Measurements from ENCODE around the gene LHX2.

Gene LHX2

GRCh38 chr9:124019771-124020519 is 8.4 kb downstream of the LHX2 start:
- Histone ChIP-seq H3K4me2 (ENCODE audit: low read length) (peak overlapping the region; percentile 16), H3K36me3 (replicated peaks; ENCODE audit: low read depth, low read length) (no peaks in the 10 kb centered on the region), H3K4me1 (ENCODE audit: low read length) (peaks cover 8% of the 10 kb centered on the region), H2AFZ (ENCODE audit: low read depth, low read length) (no peak overlapping the region), H3K27ac (ENCODE audit: low read length) (no peak overlapping the region), H3K9me3 (ENCODE audit: insufficient read depth, low read length) (no peaks in the 10 kb centered on the region), H3K9ac (ENCODE audit: low read length) (no peak overlapping the region), H3K4me3 (ENCODE audit: low read length) (no peak overlapping the region), H4K20me1 (ENCODE audit: insufficient read depth, low read length) (peaks cover 6% of the 10 kb centered on the region; the same call in 1 of the 2 replicates), H3K27me3 (ENCODE audit: low read depth, low read length) (peaks cover 32% of the 10 kb centered on the region), H3K79me2 (ENCODE audit: low read length) (no peaks in the 10 kb centered on the region)
- TF ChIP-seq EZH2phosphoT487 (IDR thresholded peaks at IDR 0.05; ENCODE audit: low read depth) (no peak), CTCF (IDR thresholded peaks at IDR 0.05; ENCODE audit: low read depth, low read length) (no peak)

- Histone ChIP-seq H3K27ac (ENCODE audit: low read length) (no peak overlapping the region), H3K79me2 (ENCODE audit: low read length) (no peaks in the 10 kb centered on the region), H3K4me3 (ENCODE audit: low read length) (no peak overlapping the region), H3K36me3 (replicated peaks; ENCODE audit: low read depth, low read length) (no peaks in the 10 kb centered on the region), H3K27me3 (ENCODE audit: low read depth, low read length) (peaks cover 32% of the 10 kb centered on the region), H3K4me1 (ENCODE audit: low read length) (peaks cover 8% of the 10 kb centered on the region), H4K20me1 (ENCODE audit: insufficient read depth, low read length) (peaks cover 6% of the 10 kb centered on the region; the same call in 1 of the 2 replicates), H3K4me2 (ENCODE audit: low read length) (peak overlapping the region; percentile 16), H2AFZ (ENCODE audit: low read depth, low read length) (no peak overlapping the region), H3K9ac (ENCODE audit: low read length) (no peak overlapping the region), H3K9me3 (ENCODE audit: insufficient read depth, low read length) (no peaks in the 10 kb centered on the region)
- TF ChIP-seq CTCF (IDR thresholded peaks at IDR 0.05; ENCODE audit: low read depth, low read length) (no peak), EZH2phosphoT487 (IDR thresholded peaks at IDR 0.05; ENCODE audit: low read depth) (0 out of 2 replicates have a peak, but pooled peaks have one; percentile 30)
These were observed 9.2 kb downstream of the LHX2 start for GRCh38 chr9:124020520-124021384.

- Histone ChIP-seq H3K27me3 (ENCODE audit: low read depth, low read length) (peaks cover 32% of the 10 kb centered on the region), H4K20me1 (ENCODE audit: insufficient read depth, low read length) (peaks cover 6% of the 10 kb centered on the region; the same call in 1 of the 2 replicates), H2AFZ (ENCODE audit: low read depth, low read length) (no peak overlapping the region), H3K4me1 (ENCODE audit: low read length) (peaks cover 8% of the 10 kb centered on the region), H3K9me3 (ENCODE audit: insufficient read depth, low read length) (no peaks in the 10 kb centered on the region), H3K9ac (ENCODE audit: low read length) (no peak overlapping the region), H3K36me3 (replicated peaks; ENCODE audit: low read depth, low read length) (no peaks in the 10 kb centered on the region), H3K4me2 (ENCODE audit: low read length) (peak overlapping the region; percentile 16), H3K27ac (ENCODE audit: low read length) (no peak overlapping the region), H3K79me2 (ENCODE audit: low read length) (no peaks in the 10 kb centered on the region), H3K4me3 (ENCODE audit: low read length) (no peak overlapping the region)
- no peak for TF ChIP-seq EZH2phosphoT487 (IDR thresholded peaks at IDR 0.05; ENCODE audit: low read depth)
- TF ChIP-seq CTCF (IDR thresholded peaks at IDR 0.05; ENCODE audit: low read depth, low read length): no peak
These were observed 9.8 kb downstream of the LHX2 start for GRCh38 chr9:124021385-124021769.

All from OCI-LY3 (cell line).